ENCODE measurements around the gene PNLIPRP2.

PNLIPRP2 gene

DNA sequence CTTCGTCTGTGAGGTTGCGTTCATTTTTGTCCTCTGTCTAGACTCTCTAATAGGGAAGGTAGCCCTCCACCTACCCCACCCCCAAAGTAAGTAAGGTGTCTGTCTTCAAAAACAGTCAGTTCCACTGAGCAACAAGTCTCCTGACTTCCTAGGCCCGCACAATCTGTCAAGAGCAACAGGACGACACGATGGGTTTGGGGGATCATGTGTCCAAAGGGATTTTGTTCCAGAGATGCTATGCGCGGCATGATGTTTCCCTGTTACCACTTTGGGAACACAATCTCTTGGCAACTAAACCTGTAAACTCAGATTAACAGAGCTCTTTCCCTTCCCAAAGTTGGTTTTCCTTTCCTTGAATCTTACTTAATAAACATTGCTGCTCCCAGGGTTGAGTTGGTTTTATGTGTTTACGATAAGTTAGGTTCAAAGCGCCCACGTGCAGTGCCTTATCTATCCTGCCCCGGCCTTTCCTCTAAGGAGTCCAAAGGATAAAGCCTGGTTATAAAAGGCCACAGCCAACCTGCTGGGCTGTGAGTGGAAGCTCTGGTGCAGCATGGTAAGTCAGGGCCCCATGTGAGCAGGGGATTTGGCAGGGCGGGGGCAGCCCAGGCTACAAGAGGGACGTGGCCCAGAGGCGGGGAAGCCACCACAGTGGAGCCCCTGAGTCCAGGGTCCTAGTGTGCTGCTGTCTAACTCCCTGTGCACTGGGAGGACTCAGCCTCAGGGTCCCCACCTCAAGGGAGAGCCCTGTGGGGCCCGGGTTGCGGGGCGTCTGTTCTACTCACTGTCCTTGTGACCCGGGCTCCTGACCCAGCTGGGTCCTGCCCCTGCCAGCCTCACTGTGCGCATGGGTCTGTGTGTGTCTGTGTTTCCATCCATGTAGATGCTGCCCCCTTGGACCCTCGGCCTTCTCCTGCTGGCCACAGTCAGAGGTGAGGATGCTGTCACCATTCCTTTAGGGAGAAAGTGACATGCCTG, at the start of gene PNLIPRP2:
Gene PNLIPRP2, plus strand, starts transcription at position 531 of the 978 bp plus-strand sequence.
- no peak for DNase-seq

DNA sequence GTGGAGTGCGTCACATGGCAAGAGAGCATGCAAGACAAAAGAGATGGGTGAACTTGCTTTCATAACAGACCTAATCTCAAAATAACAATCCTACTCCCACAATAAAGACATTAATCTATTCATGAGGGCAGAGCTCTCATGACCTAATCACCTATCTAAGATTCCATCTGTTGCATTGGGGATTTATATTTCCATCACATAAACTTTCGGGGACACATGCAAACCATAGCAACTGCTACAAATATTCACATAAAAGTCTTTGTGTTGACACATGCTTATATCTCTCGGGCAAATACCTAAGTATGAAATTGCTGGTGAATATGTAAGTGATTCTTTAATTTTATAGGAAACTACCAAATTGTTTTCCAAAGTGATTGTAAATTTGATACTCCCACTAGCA, 46.0 kb upstream of the PNLIPRP2 start:
- no peak for DNase-seq

DNA sequence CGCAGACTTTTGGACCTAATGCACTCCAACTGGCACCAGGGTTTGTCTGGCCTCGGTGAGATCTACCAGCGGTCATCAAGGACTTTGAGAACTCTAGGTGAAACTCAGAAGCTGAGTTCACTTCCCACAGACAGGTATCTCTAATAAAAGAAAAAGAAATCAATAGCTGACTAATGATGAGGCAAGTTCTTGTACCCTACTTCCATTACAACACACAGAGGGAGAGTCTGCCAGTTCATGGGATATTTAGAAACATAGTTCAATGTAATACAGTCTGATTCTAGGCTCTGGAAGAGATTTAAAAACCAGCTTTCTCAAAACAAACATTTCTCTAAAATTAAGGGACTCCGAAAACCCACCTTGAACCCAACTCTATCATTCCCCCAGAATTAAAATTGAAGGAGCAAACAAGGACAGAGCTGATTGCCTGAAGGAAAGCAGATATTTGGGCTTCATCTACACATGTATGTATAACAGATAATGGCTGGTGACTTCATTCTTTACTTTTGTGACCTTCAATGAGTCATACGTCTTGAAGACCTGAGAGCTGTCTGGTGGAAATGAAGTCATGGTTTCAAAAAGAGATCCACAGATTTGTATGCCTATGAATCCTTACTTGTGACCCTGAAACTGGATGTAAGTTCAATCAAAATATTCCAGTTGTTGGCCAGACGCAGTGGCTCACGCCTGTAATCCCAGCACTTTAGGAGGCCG, 32.7 kb upstream of the PNLIPRP2 start:
- no peak for DNase-seq

DNA sequence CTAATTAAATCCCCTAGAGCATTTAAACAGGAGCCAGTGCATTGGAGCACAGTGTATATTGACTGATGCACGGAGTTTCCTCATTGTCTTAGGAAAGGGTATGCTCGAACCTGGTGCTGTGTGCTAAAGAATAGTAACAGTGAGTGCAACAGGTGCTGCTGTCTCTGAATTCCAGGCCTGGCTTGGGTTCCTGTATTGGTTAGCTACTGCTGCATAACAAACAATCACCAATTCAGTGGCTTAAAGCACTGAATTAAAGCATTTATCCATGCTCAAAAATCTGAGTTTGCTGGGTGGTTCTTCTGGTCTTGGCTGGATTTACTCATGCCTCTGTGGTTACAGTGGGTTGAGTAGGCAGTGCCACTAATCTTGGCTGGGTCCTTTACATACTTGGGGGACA, 31.8 kb upstream of the PNLIPRP2 start:
- DNase-seq: no peak

DNA sequence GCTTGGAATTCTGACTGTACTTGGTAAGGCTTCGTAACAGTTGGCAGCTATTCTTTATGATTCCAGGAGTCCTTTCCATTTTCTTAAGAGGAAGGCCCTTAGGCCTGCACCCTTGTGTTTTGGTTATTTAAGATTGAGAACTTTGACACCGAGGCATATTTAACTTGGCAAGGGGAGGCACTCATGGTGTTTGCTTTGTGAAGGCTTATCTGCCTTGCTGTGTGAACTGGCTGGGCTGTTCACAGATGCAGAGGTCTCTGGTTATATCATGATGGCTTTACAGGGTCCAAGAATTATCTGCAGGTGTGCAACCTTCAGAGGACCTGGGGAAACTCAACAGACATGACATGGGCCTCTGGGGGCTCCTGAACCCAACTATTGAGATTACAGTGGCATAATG, 30.8 kb upstream of the PNLIPRP2 start:
- no peak for DNase-seq

DNA sequence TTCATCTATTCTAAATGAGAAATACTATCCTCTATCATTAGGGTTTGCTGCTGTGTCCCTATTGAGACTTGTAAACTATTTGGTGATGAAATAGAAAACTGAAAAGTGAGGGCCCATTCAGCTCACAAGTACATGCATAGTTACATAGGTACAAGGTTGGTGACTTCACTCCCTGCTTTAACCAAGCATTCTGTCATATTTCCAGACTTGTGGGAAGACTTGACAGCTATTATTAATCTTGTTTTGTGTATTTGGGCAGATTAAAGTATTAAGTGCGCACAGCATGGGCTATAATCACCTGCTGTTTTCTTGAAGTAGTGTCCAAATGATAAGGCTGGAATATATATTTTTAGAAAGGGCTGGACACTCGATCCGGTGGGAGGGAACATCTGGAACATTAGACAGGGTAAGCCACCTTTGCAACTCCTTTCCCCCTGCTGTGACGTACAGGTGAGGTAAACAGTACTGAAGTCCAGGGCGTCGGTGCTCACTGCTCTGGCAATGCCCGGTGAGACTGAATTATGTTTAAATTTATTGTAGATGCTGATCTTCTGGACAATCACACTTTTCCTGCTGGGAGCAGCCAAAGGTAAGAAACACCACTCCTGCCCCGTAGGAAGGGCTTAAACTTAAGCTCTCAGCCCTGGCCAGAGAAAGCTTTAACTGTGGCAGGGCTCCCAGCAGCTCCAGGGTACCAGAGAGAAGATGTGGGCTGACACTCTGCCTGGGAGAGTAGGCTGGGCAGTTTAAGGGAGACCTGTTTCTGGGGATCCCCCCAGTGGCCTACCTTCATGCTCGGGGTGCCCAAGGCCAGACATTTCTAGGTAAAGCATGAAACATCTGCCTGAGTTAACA, 29.9 kb upstream of the PNLIPRP2 start, which contains the start of gene PNLIPRP1:
Gene PNLIPRP1, plus strand, starts transcription at position 370 of the 855 bp plus-strand sequence. Its CDS starts 171 bp downstream, at position 541.
- DNase-seq: no peak

DNA sequence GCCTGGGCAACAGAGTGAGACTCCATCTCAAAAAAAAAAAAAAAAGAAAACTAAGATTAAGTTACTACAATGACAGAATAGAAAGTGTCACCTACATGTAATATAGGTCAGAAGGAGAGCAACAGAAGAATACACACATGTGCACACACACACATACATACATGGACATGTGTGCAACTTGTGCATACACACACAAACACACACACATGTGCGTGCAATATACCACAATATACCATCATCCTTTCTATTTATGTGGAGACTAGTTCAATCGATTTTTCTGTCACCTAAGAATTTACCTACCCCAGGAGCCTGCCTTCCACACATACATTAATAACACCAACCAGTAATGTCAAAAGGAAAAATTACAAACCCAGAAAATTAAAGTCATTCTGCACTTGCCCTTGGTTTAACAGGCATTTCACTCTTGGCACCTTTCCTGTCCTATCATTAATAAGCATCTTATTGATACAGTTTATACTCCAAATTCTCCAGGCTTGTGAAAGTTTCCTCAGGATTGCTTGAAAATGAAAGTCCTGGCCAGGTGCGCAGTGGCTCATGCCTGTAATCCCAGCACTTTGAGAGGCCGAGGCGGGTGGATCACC, 27.5 kb upstream of the PNLIPRP2 start:
- no peak for DNase-seq

DNA sequence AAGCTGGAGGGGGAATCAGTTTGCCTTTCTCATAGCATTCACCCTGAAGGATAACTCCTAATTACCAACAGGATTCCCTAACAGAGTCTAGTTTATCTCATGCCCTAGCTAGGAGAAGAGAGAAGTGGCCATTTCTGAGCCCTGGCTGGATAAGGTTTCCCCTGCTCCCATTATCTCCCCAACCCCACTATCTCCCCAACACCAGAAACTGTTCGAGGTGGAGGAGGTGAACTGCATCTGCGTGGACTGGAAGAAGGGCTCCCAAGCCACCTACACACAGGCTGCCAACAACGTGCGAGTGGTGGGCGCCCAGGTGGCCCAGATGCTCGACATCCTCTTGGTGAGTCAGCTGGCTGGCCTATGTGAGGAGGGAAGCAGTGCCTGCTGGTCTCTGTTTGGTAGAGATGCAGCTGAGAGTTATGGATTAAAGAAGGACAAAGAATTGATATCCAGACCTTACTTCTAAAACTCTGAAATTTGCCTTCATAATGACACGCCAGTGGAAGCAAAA, 26.2 kb upstream of the PNLIPRP2 start:
- DNase-seq: no peak

DNA sequence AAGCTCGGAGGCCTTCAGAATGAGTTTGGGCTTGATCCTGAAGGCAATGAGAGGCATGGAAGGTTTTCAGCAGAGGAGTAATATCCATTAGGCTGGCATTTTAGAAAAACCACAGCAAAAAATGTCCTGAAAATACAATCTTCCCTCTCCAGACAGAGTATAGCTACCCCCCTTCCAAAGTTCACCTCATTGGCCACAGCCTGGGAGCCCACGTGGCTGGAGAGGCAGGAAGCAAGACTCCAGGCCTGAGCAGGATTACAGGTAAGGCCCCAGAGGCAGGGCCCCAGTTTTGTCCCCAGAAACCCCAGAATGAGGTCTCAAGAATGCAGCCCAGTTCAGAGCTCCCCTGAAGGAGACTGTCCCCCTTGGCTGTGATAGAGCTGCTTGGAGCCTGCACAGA, 24.7 kb upstream of the PNLIPRP2 start:
- DNase-seq: no peak

DNA sequence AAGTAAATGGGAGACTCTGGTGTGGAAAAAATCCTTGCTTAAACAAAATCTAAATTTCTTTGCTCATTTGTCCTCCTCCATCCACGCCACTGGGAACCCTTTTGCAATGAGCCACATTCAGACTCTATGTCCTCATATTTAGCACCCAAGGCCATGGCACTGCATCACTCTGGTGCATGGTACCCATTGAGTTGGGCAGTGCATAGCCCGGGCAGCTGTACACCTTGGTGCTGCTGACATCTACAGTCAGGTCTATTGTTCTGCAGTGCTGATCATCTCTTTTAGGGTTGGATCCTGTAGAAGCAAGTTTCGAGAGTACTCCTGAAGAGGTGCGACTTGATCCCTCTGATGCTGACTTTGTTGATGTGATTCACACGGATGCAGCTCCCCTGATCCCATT, 23.2 kb upstream of the PNLIPRP2 start:
- no peak for DNase-seq

DNA sequence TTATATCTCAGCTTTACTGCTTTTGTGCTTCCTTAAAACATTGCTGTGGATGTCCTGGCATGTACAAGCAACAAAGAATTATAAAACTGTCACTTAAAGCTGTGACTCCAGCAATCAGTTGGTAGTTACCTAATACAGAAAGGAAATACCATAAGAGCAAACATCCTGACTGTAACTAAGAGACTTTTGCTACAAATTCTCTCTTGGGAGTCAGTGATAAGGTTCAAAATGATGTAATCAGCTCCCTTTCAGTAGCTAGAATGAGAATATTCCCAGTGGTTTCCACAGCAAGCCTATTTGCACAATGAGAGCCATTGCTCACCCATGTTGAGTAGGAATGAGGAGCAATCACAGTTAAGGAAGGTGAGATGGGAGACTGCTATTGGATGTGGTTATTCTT, 22.4 kb upstream of the PNLIPRP2 start:
- no peak for DNase-seq

DNA sequence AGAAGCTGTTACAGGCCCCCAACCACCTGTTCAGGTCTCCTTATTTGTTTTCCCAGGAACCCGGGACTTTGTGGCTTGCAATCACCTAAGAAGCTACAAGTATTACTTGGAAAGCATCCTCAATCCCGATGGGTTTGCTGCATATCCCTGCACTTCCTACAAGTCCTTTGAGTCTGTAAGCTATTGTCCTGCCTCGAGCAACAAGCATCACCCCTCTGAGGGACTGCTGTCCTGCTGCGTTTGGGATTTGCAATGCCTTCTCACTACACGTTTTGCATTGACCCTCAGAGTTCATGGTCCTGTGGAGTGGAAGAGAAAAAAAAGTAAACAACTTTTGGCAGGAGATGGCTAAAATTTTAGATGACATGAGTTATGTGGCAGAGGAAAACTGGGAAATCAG, 20.8 kb upstream of the PNLIPRP2 start:
- no peak for DNase-seq

DNA sequence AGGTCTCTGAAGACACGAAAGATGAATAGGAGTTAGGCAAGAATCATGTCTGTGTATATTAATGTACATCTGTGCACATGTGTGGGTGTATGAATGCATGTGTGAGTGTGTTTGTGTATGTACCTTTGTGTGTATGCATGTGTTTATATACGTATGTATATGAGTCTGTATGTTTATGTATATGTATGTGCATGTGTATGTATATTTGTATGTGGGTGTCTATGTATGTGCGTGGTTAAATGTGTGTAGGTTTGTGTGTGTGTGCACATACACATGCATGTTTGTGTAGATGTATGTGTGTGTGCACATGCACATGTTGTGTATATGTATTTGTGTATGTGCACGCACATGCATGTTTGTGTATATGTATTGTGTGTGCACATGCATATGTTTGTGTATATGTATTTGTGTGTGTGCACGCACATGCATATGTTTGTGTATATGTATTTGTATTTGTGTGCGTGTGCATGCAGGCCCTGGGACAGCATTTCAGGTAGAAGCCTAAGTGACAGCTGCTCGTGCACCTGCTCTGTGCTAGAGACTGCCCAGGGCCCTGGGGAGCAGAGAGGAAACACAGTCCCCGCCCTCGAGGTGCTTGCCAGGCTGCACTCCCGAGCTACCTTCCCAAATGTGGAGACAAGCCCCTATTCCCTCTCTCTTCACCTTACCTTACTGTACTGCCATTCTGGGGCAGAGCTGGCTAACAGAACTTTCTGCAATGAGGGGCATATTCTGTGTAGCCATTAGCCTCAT, 17.9 kb upstream of the PNLIPRP2 start:
- no peak for DNase-seq

DNA sequence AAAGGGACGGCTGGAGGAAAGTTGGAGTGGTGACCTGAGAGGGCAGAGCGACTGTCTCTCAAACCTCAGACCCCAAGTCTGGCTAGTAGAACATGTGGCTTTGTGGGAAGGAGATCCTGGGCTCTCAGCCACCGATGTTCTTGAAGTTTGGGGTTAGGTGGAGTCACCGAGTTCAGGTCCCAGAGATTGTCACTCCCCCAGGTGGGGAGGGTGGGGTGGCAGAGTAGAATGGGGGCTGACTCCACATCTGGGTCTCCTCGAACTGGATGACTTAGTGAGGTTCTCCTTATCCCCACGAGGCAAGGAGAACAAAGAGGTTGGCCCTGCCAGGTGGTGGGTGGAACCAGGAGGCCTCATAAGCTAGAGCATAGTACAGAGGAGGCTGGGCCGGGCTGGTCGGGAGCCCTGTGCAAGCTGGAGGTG, 14.7 kb upstream of the PNLIPRP2 start:
- DNase-seq: no peak

DNA sequence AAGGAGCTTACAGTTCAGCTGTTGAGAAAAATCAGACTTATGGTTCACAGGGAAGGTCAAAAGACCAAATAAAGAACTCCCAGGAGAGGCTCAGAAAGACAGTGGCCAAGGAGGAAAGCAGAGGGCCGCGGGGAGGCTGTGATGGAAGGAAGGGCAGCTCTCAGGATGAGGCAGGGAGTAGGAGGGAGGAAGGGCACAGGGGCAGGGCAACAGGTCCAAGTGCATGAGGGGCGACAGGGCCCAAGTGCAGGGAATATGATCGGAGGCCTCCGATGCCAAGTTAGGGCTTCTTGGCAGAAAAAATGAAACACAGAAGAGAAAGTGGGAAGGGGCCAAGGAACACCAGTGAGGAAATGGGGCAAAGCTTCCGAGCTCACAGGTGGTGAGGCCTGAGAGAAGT, 13.4 kb upstream of the PNLIPRP2 start:
- DNase-seq: no peak

DNA sequence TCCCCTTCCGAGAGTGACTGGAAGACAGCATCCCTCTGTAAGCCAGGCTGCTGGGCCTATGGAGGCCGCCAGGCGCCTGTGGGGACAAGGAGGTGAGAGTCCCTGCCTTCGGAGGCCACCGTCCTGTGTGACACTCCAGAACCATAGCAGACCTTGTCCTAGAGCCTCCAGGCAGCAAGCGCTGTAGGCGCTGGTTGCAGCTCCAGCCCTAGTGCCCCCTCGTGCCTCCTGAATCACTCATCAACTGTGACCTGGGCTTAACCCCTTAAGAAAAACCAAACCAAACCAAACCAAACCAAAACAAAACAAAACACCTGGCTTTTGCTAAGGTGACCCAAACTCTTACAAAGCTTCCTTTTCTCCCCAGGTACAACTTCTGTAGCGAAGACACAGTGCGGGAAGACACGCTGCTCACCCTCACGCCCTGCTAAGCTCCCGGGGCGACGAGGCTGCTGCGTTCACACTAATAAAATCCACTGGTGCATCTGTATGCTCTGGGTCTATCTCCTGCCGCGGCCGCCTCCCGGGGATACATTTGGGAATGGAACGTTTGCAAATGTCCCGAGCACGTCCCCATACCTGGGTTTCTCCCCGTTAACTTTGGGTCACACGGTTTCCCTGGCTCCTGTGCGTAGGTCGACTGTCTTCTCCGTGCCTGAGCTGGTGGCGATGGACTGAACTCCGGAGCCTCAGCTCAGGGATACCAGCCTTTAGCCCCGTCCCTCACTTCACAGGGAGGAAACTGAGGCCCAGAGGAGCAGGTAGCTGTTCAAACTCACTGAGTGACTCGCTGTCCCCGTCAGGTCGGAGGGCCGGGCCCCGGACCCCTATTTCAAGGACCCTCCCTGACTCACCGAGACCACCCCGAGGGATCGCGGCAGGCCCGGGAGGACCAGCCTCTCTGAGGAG, 11.8 kb upstream of the PNLIPRP2 start:
- DNase-seq: no peak

DNA sequence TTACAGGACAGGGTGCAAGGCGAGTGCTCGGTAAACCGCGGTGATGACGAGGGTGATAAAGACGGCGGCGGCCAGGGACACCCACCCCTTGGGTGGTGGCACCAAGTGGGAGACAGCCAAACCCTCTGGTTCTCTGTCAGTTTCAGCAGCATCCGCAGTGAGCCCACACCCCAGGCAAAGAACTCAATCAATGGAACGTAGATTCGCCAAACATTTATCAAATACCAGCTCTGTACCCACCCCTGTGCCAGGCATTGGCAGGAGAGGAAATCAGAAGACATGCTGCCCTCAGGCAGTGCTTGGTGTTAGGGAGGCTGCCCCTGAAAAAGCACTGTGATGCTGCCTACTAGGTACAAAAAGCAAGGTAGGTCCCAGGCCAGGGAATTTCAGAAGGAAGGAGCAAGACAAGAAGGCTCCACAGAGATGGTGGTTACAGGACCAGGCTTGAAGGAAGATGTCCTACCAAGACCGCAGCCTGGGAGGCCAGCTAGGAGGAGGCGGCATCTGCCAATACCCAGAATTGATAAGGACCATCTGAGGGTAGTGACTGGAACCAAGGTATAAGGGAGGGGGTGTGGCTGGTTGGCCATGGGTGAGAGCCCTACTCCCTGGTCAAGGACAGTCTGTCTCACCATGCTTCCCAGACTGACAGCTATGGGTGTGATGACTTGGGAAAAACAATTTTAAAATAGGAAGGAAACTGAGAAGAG, 10.2 kb upstream of the PNLIPRP2 start:
- DNase-seq: no peak

DNA sequence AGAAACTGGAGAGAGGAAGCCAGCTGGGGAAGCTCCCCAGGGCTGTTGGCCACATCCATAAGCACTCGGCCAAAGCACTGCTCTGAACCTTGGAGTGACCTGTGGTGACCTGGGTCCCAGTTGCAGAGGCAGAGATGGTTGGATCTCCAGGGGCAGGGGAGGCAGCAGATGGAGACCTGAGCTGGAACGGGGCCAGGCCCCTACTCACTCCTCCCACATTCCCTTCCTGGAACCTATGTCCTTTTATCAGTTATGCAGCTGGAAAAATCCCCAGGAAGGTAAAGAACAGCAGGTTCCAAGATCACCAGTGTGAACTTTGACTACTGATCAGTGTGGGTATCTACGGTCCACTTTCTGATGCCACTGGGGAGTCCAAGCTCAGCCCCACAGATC, 9.6 kb upstream of the PNLIPRP2 start:
- no peak for DNase-seq

DNA sequence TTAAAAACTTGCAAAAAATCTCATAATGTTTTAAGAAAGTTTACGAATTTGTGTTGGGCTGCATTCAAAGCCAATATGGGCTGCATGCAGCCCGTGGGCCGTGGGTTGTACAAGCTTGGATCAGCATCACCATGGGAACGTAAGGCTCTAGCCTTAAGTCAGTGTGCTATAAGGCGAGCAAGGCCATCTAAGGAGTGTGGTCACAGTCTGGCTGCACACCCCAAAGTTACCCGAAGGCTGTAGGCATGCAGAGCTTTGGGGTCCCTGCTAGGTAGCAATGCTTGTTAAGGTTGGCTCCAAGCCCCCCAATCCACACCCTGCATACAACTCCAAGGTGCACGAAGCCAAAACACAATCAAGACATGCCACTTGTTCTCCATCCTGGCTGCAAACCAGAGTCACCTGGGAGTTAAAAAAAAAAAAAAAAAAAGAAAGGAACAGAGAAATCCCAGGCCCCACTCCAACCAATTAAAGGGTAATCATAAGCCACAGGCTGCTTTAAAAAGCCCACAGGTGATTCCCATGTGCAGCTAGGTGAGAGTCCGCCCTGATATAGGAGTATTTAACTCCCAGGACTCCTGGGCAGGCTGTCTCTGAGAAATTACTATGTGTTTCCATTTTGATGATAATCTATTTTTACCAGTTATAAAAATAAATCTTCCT, 8.5 kb upstream of the PNLIPRP2 start:
- DNase-seq: no peak

Measured in NCI-H1694 (cell line).